ENCODE measurements around the gene TAL1. TPM values are rescaled to one million over a fixed set of nuclear protein-coding genes. Genes with fewer than 3 reads are reported as not detected.

TAL1 gene
- total and polyA plus RNA-seq, 7 donors, result 0.73 to 2.1 (median 1.5) TPM

GRCh38 chr1:47230692-47231300 lies 1.2 kb downstream of the TAL1 start:
- WGBS, 3 donors, result 6 to 7% (median 6%) methylated on average over 38 to 44 of the region's 44 CpGs
- Histone ChIP-seq H3K27me3 (ENCODE audit: insufficient read depth in 3 of 3, low read length in 2 of 3) (peaks cover 7 to 88% (median 33%) of the 10 kb centered on the region in 3 donors), H3K4me3 (peak overlapping the region; percentile 62), H3K36me3 (ENCODE audit: insufficient read depth in 1 of 2, low read depth in 1 of 2) (no peaks in the 10 kb centered on the region), H3K4me1 (peaks cover 6% of the 10 kb centered on the region), H3K9me3 (no peaks in the 10 kb centered on the region), H3K27ac (peak overlapping the region; percentile 65)
- DNase-seq (no peak), ATAC-seq (peak in 1 of 4 donors; percentile 21)
- intact Hi-C loops (cut with DNase I), result no loop called here
- TF ChIP-seq, protein P1, sequence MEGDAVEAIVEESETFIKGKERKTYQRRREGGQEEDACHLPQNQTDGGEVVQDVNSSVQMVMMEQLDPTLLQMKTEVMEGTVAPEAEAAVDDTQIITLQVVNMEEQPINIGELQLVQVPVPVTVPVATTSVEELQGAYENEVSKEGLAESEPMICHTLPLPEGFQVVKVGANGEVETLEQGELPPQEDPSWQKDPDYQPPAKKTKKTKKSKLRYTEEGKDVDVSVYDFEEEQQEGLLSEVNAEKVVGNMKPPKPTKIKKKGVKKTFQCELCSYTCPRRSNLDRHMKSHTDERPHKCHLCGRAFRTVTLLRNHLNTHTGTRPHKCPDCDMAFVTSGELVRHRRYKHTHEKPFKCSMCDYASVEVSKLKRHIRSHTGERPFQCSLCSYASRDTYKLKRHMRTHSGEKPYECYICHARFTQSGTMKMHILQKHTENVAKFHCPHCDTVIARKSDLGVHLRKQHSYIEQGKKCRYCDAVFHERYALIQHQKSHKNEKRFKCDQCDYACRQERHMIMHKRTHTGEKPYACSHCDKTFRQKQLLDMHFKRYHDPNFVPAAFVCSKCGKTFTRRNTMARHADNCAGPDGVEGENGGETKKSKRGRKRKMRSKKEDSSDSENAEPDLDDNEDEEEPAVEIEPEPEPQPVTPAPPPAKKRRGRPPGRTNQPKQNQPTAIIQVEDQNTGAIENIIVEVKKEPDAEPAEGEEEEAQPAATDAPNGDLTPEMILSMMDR (IDR thresholded peaks at IDR 0.05), result no peak

GRCh38 chr1:47229886-47230691 lies 1.9 kb downstream of the TAL1 start:
- no peak for DNase-seq
- Histone ChIP-seq H3K27me3 (ENCODE audit: insufficient read depth in 3 of 3, low read length in 2 of 3) (peaks cover 7 to 95% (median 38%) of the 10 kb centered on the region in 3 donors), H3K36me3 (ENCODE audit: insufficient read depth in 1 of 2, low read depth in 1 of 2) (no peaks in the 10 kb centered on the region), H3K27ac (no peak overlapping the region), H3K9me3 (no peaks in the 10 kb centered on the region), H3K4me3 (peak overlapping the region; percentile 62), H3K4me1 (peaks cover 8% of the 10 kb centered on the region)
- WGBS, 3 donors, result 14 to 17% (median 16%) methylated on average over 23 of the region's 23 CpGs
- TF ChIP-seq, protein P1 (IDR thresholded peaks at IDR 0.05), result no peak
- ATAC-seq, result no peak
- intact Hi-C loops (cut with DNase I), result no loop called here

DNA sequence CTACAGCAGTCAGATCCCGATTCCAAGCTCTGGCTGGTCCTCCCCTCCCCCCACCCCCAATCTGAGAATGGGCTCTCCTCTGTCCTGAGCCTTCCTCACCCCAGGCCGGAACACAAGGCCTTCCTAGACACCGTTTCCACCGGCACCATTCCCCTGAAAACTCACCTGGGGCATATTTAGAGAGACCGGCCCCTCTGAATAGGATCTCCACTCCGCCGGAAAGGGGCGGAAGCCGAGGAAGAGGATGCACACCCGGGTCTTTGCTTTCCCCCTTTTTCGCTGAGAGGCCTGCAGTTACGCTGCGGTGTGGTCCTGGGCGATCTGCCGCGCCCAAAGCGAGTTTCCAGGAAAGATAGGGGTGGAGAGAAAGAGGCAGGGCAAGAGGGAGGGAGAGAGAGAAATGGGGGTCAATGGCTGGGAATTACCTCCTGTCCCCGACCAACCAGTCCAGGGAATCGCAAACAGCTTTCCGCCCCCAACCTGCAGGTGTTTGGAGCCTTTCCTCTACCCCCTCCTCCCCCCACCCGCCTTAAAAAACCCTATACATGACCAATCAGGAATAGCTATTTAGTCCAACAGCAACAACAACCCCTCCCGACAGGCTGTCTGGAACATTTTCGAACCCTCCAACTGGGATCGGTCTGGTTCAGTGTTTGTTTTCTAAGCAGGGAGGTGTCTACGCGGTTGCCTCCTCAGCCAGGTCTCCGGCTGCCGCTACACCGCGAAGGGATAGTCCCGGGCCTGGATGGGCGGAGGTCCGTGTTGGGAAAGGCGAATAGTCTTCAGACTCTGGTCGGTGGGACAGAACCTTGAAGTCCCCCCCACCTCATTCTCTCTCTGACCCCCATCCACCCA lies 2.8 kb downstream of the TAL1 start:
- Histone ChIP-seq H3K4me3 (peak overlapping the region; percentile 62), H3K36me3 (ENCODE audit: insufficient read depth in 1 of 2, low read depth in 1 of 2) (no peaks in the 10 kb centered on the region), H3K27me3 (ENCODE audit: insufficient read depth in 3 of 3, low read length in 2 of 3) (peaks cover 7 to 100% (median 38%) of the 10 kb centered on the region in 3 donors), H3K4me1 (peaks cover 12% of the 10 kb centered on the region), H3K9me3 (no peaks in the 10 kb centered on the region), H3K27ac (no peak overlapping the region)
- TF ChIP-seq, protein P1 (IDR thresholded peaks at IDR 0.05), result no peak
- ATAC-seq (no peak), DNase-seq (no peak)
- intact Hi-C loops (cut with DNase I), result no loop called here
- WGBS, 3 donors, result 23 to 33% (median 30%) methylated on average over 32 to 35 of the region's 35 CpGs

DNA sequence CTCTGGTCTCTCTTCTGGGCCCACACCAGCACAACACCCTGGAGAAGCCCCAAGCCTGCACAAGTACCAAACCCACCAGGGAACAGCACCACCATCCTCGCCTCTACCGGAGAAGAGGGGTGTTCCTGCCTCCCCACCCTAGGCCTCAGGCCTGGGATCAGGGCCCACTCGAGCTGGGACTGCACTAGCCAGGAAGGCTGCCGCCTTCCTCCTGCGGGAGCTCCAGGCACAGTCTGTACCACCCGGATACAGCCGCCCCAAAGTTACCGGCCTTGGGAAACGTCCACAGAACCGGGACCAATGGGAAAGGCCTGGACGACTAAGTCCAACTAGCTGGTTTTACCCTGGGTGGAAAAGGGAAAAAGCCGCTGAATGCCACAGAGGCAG lies 3.4 kb downstream of the TAL1 start:
- WGBS, 3 donors, result 44 to 77% (median 62%) methylated on average over 12 of the region's 12 CpGs
- TF ChIP-seq, protein P1 (IDR thresholded peaks at IDR 0.05), result no peak
- Histone ChIP-seq H3K9me3 (no peaks in the 10 kb centered on the region), H3K36me3 (ENCODE audit: insufficient read depth in 1 of 2, low read depth in 1 of 2) (no peaks in the 10 kb centered on the region), H3K27ac (no peak overlapping the region), H3K4me3 (peak overlapping the region; percentile 62), H3K4me1 (peaks cover 12% of the 10 kb centered on the region), H3K27me3 (ENCODE audit: insufficient read depth in 3 of 3, low read length in 2 of 3) (peaks cover 4 to 100% (median 40%) of the 10 kb centered on the region in 3 donors)
- ATAC-seq (peak in 1 of 4 donors; percentile 27), DNase-seq (peak in 1 of 2 donors; percentile 58)
- intact Hi-C loops (cut with DNase I), result no loop called here

Measured in psoas muscle (tissue), 8 donors.